Adrenal gland (tissue), 12 donors: ENCODE data around the gene HEXIM1. TPM values are rescaled to one million over a fixed set of nuclear protein-coding genes. Genes with fewer than 3 reads are reported as not detected.

Experiments
- DNase-seq, 7 donors: peaks; one replicate each; pipeline ENCODE4 v3.0.0-alpha.2; 2019 to 2020
- H3K27ac ChIP-seq, 5 donors: fragments of 200-600 bp; sonication (generic) in 4 of 5; 1 replicate in 3 of 5; 2 replicates in 2 of 5; pipeline versions ENCODE4 v1.5.1 to v1.8.0; 2016 to 2020; ENCODE audit warnings: mild to moderate bottlenecking in 1 of 5
- H3K27me3 ChIP-seq: fragments of 200-600 bp; 2 replicates; pipeline ENCODE4 v1.8.0; 2021
- H3K36me3 ChIP-seq, 2 donors: fragments of 200-600 bp; replicated peaks in 1 of 2; 1 replicate in 1 of 2; 2 replicates in 1 of 2; pipeline versions ENCODE4 v1.5.1 to v1.8.0; 2018 to 2022
- H3K4me1 ChIP-seq, 2 donors: fragments of 200-600 bp; replicated peaks in 1 of 2; 1 replicate in 1 of 2; 2 replicates in 1 of 2; pipeline versions ENCODE4 v1.5.1 to v1.8.0; 2018 to 2021
- H3K4me3 ChIP-seq, 4 donors: fragments of 200-600 bp; sonication (generic) in 3 of 4; one replicate each; pipeline ENCODE4 v1.5.1; 2016 to 2018
- H3K9me3 ChIP-seq, 3 donors: fragments of 200-600 bp; sonication (generic) in 1 of 3; replicated peaks in 1 of 3; 1 replicate in 2 of 3; 2 replicates in 1 of 3; pipeline versions ENCODE4 v1.5.1 to v1.8.0; 2016 to 2021
- POLR2A ChIP-seq, 2 donors: fragments of 450-650 bp; IDR thresholded peaks; one replicate each; pipeline ENCODE4 v1.6.1; 2017; ENCODE audit warnings: antibody characterized with exemption in 2 of 2, mild to moderate bottlenecking in 2 of 2, moderate library complexity in 1 of 2
- WGBS, 4 donors: extraction: QIAGEN DNeasy Blood & Tissue Kit in 2 of 4; methylation state at CpG; one replicate each; pipeline versions ENCODE4 v1.1.5 to v1.1.7; 2013 to 2017; 5-methylcytosine and 5-hydroxymethylcytosine counted together
- intact Hi-C, 2 donors: fragments of 100-400 bp; cut with DNase I; formaldehyde crosslinking; loops; one replicate each; pipeline versions ENCODE4 v1.14.1 to v1.15.0; 2022 to 2023
- polyA plus RNA-seq, 3 donors: library from polyadenylated mRNA; stranded (reverse); fragments of 200-250 nt in 2 of 3; fragments of 350-450 nt in 1 of 3; fragmentation: Illumina TruSeq in 1 of 3; extraction: RNeasy Lipid Tissue Mini Kit (QIAGEN cat#74804) in 1 of 3; gene quantifications; one replicate each; pipeline ENCODE4 v1.2.3, GENCODE V29; 2013 to 2014
- total RNA-seq, 9 donors: library from RNA; depleted of rRNA in 4 of 9; stranded (reverse); fragments of >200 nt in 4 of 9; fragments of 120-200 nt in 1 of 9; fragmentation: NEBNext Ultra II Directional in 1 of 9; extraction: Animal tissue kit (Norgen Biotek cat#: 25700) in 1 of 9; gene quantifications; one replicate each; pipeline versions ENCODE4 v1.1.0 to v1.2.4, GENCODE V29; 2013 to 2023
- TF ChIP-seq, protein P1 (sequence below), 6 experiments: fragments of 450-650 bp in 4 of 6; fragments of 200-600 bp in 2 of 6; sonication (generic) in 1 of 6; IDR thresholded peaks; 1 replicate in 5 of 6; 2 replicates in 1 of 6; pipeline versions ENCODE4 v1.5.1 to v1.8.0; 2016 to 2021; ENCODE audit warnings: antibody characterized with exemption in 6 of 6, mild to moderate bottlenecking in 2 of 6, moderate library complexity in 1 of 6
- donor health status: healthy with polysubstance abuse.
- donor health status: Bipolar disorder and iron deficiency.
- donor health status: DM: yes; HTN: yes; CAD: no.
- donor health status: DM: no; HTN: no; CAD: no.
- donor health status: DM: no; HTN: no; CAD: no.
- donor health status: DM: yes; HTN: yes; CAD: no.

The HEXIM1 gene
- total and polyA plus RNA-seq, 12 donors = 19.4 to 159 (median 30.9) TPM

DNA sequence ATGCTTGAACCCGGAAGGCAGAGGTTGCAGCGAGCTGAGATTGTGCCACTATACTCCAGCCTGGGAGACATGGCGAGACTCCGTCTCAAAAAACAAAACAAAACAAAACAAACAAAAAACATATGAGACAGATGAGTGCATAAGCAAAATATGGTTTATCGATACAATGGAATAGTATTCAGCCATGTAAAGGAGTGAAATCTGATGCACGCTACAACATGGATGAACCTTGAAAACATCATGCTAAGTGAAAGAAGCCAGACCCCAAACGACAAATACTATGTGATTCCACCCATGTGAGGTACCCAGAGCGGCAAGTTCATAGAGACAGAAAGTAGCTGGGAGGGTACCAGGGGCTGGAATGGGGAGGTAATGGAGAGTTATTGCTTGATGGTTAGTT, 22.8 kb upstream of the HEXIM1 start:
- Histone ChIP-seq H3K9me3 (no peaks in the 10 kb centered on the region), H3K27me3 (no peaks in the 10 kb centered on the region), H3K27ac (peak overlapping the region in 2 of 5 donors; percentile 77 to 89), H3K36me3 (no peaks in the 10 kb centered on the region), H3K4me3 (no peak overlapping the region), H3K4me1 (peaks cover 43% of the 10 kb centered on the region in 2 donors)
- WGBS, 4 donors = 93 to 99% (median 96%) methylated on average over 8 of the region's 8 CpGs
- no peak for DNase-seq
- TF ChIP-seq, protein P1, sequence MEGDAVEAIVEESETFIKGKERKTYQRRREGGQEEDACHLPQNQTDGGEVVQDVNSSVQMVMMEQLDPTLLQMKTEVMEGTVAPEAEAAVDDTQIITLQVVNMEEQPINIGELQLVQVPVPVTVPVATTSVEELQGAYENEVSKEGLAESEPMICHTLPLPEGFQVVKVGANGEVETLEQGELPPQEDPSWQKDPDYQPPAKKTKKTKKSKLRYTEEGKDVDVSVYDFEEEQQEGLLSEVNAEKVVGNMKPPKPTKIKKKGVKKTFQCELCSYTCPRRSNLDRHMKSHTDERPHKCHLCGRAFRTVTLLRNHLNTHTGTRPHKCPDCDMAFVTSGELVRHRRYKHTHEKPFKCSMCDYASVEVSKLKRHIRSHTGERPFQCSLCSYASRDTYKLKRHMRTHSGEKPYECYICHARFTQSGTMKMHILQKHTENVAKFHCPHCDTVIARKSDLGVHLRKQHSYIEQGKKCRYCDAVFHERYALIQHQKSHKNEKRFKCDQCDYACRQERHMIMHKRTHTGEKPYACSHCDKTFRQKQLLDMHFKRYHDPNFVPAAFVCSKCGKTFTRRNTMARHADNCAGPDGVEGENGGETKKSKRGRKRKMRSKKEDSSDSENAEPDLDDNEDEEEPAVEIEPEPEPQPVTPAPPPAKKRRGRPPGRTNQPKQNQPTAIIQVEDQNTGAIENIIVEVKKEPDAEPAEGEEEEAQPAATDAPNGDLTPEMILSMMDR (IDR thresholded peaks at IDR 0.05) = no peak
- intact Hi-C loops = no loop called here

DNA sequence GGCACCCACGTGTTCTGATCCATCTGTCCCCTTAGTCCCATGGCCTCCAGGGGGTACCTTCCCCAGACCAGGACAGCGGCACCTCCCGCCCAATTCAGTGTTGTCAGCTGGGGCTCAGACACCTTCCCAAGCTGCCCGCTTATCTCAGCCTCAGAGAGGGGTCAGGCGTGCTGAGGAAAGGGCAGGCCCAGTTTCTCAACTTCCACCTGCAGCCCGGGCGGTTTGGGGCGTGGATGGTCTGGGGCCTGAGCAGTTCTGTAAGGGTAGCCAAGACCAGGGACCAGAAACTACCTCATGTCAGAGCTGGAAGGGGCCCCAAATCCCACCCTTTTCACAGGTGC, 21.1 kb upstream of the HEXIM1 start:
- Histone ChIP-seq H3K9me3 (no peaks in the 10 kb centered on the region), H3K27ac (peak overlapping the region in 4 of 5 donors; percentile 81 to 98 (median 92)), H3K36me3 (no peaks in the 10 kb centered on the region), H3K27me3 (no peaks in the 10 kb centered on the region), H3K4me3 (no peak overlapping the region), H3K4me1 (peaks cover 53% of the 10 kb centered on the region in 2 donors)
- TF ChIP-seq, protein P1 (IDR thresholded peaks at IDR 0.05) = no peak
- TF ChIP-seq POLR2A (IDR thresholded peaks at IDR 0.05) = no peak
- DNase-seq = no peak
- 80 to 90% (median 87%) methylated on average over 2 to 8 of the region's 8 CpGs; no CpG with 5 or more reads in 1 of the 4 donors for WGBS, 4 donors
- intact Hi-C loops = loop anchor here in 1 of 2 donors (2.0 kb wide), 1 partner anchor 22 kb away; no protein-coding TSS in a partner anchor

DNA sequence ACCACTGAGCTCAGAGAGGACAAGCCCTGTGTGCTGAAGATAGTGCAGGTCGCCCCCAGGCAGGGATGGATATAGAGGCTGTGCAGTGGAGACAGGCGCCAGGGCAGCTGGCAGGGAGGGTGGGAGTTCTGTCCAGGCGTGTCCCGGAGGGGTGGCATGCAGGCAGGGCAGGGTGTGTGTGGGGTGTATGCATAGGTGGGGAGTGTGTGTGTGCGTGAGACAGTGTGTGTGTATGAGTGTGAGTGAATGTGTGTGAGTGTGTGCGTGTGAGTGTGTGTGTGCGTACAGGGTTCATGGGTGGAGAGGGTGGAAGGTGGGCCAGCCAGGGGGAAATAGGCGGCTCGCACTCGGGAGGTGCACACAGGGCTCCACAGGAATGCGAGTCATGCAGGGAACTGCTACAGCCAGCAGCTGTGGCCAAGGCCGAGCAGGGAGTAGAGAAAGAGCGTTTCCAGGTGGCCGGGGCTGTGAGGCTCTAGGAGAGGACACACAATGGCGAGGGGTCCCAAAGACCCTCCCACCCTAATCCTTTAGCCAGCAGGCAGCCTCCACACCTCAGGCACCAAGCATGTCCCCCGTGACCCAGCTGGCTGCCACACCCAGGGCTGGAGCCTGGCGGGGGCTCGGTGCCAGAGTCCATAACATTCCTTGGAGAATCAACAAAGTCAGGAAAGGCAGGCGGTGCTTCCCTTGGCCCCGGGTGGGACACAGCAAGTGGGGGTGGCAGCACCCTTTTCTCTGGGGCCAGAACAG, 20.6 kb upstream of the HEXIM1 start:
- Histone ChIP-seq H3K4me1 (peaks cover 53 to 54% of the 10 kb centered on the region in 2 donors), H3K27ac (peak overlapping the region; percentile 80 to 98 (median 87)), H3K9me3 (no peaks in the 10 kb centered on the region), H3K27me3 (no peaks in the 10 kb centered on the region), H3K4me3 (no peak overlapping the region), H3K36me3 (no peaks in the 10 kb centered on the region)
- peak in 1 of 2 donors; percentile 42 for TF ChIP-seq POLR2A (IDR thresholded peaks at IDR 0.05)
- TF ChIP-seq, protein P1 (IDR thresholded peaks at IDR 0.05) = peak in 1 of 6 experiments; percentile 4
- WGBS, 4 donors = 30 to 38% (median 35%) methylated on average over 16 to 20 of the region's 20 CpGs
- intact Hi-C loops = loop anchor here in 1 of 2 donors (2.0 kb wide), 1 partner anchor 23 kb away; no protein-coding TSS in a partner anchor
- peak in 6 of 7 donors; percentile 71 to 79 (median 74) for DNase-seq

DNA sequence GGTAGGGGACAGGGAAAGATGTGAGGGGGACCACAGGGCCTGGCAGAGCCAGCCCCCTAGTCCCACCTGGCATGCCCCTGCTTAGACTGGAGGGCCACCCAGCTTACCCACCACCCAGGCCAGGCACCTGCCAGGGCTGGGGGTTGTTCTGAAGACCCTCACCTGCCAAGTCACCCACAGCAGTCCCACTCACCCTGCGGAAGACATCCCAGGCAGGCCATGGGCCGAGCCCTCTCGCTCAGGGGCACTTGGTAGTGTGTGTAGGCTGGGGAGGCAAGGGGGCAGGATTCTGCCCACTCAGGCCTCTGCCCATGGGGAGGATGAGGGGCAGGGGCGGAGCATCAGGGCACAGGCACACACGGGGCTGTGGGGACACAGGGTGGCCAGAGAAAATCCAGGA, 19.9 kb upstream of the HEXIM1 start:
- peak overlapping the region; percentile 80 to 98 (median 87) for H3K27ac ChIP-seq
- 81 to 91% (median 85%) methylated on average over 5 of the region's 5 CpGs for WGBS, 4 donors
- no peak overlapping the region for H3K4me3 ChIP-seq
- H3K9me3 ChIP-seq = no peaks in the 10 kb centered on the region
- no peak for TF ChIP-seq POLR2A (IDR thresholded peaks at IDR 0.05)
- TF ChIP-seq, protein P1 (IDR thresholded peaks at IDR 0.05) = no peak
- H3K27me3 ChIP-seq = no peaks in the 10 kb centered on the region
- intact Hi-C loops = no loop called here
- DNase-seq = no peak
- H3K36me3 ChIP-seq = no peaks in the 10 kb centered on the region
- H3K4me1 ChIP-seq = peaks cover 53 to 58% of the 10 kb centered on the region in 2 donors
